Hepatocyte (in vitro differentiated cells): Measurements from ENCODE around the gene LRRC23. TPM values are rescaled to one million over a fixed set of nuclear protein-coding genes. Genes with fewer than 3 reads are reported as not detected.
A peak's percentile ranks its signal among the peaks of the same experiment; 100 is the strongest.

Experiments
- DNase-seq: peaks from one replicate; pipeline ENCODE4 v3.0.0-alpha.2; 2016; ENCODE audit warnings: low spot score
- H2AFZ ChIP-seq: fragments of 200-600 bp; sonication (generic); 2 replicates; pipeline ENCODE4 v1.6.0; 2016; ENCODE audit warnings: antibody characterized with exemption, mild to moderate bottlenecking
- H3K27ac ChIP-seq: fragments of 200-600 bp; sonication (generic); 2 replicates; pipeline ENCODE4 v1.5.1; 2016; ENCODE audit warnings: mild to moderate bottlenecking
- H3K27me3 ChIP-seq: fragments of 200-600 bp; sonication (generic); 2 replicates; pipeline ENCODE4 v1.6.1; 2016
- H3K36me3 ChIP-seq: fragments of 200-600 bp; sonication (generic); replicated peaks from 2 replicates; pipeline ENCODE4 v1.5.1; 2016; ENCODE audit warnings: low read depth; ENCODE audit not compliant: insufficient read depth
- H3K4me1 ChIP-seq: fragments of 200-600 bp; sonication (generic); 2 replicates; pipeline ENCODE4 v1.5.1; 2016; ENCODE audit warnings: mild to moderate bottlenecking, moderate library complexity; ENCODE audit not compliant: insufficient read depth
- H3K4me2 ChIP-seq: fragments of 200-600 bp; sonication (generic); 2 replicates; pipeline ENCODE4 v1.6.0; 2016
- H3K4me3 ChIP-seq: fragments of 200-600 bp; sonication (generic); 2 replicates; pipeline ENCODE4 v1.5.1; 2016; ENCODE audit warnings: mild to moderate bottlenecking
- H3K79me2 ChIP-seq: fragments of 200-600 bp; sonication (generic); 2 replicates; pipeline ENCODE4 v1.6.0; 2017; ENCODE audit warnings: mild to moderate bottlenecking
- H3K9me2 ChIP-seq: fragments of 200-600 bp; sonication (generic); replicated peaks from 2 replicates; pipeline ENCODE4 v1.6.0; 2017; ENCODE audit warnings: mild to moderate bottlenecking; ENCODE audit not compliant: insufficient read depth
- H3K9me3 ChIP-seq: fragments of 200-600 bp; sonication (generic); 2 replicates; pipeline ENCODE4 v1.5.1; 2016; ENCODE audit warnings: low read depth, mild to moderate bottlenecking
- H4K20me1 ChIP-seq: fragments of 200-600 bp; sonication (generic); 2 replicates; pipeline ENCODE4 v1.6.0; 2016; ENCODE audit warnings: mild to moderate bottlenecking; ENCODE audit not compliant: insufficient read depth, poor library complexity, severe bottlenecking
- EZH2 ChIP-seq: fragments of 200-600 bp; sonication (generic); IDR thresholded peaks from 2 replicates; pipeline ENCODE4 v1.6.1; 2016; ENCODE audit warnings: antibody characterized with exemption, mild to moderate bottlenecking, borderline replicate concordance
- EZH2phosphoT487 ChIP-seq: fragments of 200-600 bp; sonication (generic); IDR thresholded peaks from one replicate; pipeline ENCODE4 v1.6.1; 2018; ENCODE audit warnings: antibody characterized with exemption, mild to moderate bottlenecking, low read depth, moderate library complexity; ENCODE audit not compliant: unreplicated experiment, severe bottlenecking
- WGBS: methylation state at CpG from one replicate; pipeline ENCODE4 v1.1.6; 2016; ENCODE audit warnings: low lambda C conversion rate; ENCODE audit errors: missing lambda C conversion rate; 5-methylcytosine and 5-hydroxymethylcytosine counted together
- polyA plus RNA-seq: library from polyadenylated mRNA; unstranded; fragments of >200 nt; fragmentation: Nextera tagmentation; extraction: Ambion mirVana; gene quantifications from 2 replicates; pipeline ENCODE4 v1.2.1, GENCODE V29; 2016
- total RNA-seq: library from RNA; depleted of rRNA; stranded (reverse); fragments of >200 nt; gene quantifications from 2 replicates; pipeline ENCODE4 v1.2.3, GENCODE V29; 2014
- TF ChIP-seq, protein P1 (sequence below): fragments of 200-600 bp; sonication (generic); IDR thresholded peaks from 2 replicates; pipeline ENCODE4 v1.5.1; 2016; ENCODE audit warnings: antibody characterized with exemption, mild to moderate bottlenecking; ENCODE audit not compliant: poor library complexity

Gene LRRC23
- total and polyA plus RNA-seq, 2 experiments from 2014 or later: 8.2 to 12.9 TPM

DNA sequence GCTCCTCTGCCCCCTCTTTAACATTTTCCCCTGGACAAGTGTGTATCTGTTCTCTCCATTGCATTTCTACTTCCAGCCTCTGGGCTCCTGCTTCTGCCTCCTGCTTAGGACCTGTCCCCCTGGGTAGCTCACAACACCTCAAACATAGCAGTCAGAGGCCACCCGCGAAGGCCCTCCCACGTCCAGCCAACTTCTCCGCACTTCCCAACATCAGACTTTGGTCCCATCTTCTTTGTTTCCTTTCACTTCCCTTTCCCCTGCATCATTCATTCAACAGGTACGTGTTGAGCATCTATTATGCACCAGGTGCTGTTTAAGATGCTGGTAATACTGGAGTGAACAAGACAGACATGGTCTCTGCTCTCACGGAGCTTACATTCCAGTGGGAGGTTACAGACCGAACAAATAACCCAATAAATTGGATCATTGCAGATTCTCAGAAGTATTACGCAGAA is 42.3 kb downstream of the LRRC23 start:
- Histone ChIP-seq H3K27me3 (no peaks in the 10 kb centered on the region), H4K20me1 (no peaks in the 10 kb centered on the region), H2AFZ (peak overlapping the region; percentile 20), H3K36me3 (no peaks in the 10 kb centered on the region), H3K27ac (peak overlapping the region; percentile 71), H3K4me1 (peaks cover 19% of the 10 kb centered on the region), H3K9me2 (no peaks in the 10 kb centered on the region), H3K4me3 (peak overlapping the region; percentile 27), H3K79me2 (peaks cover 18% of the 10 kb centered on the region), H3K9me3 (no peaks in the 10 kb centered on the region), H3K4me2 (peak overlapping the region; percentile 77)
- no peak for DNase-seq
- no peak for TF ChIP-seq EZH2
- TF ChIP-seq EZH2phosphoT487: no peak
- TF ChIP-seq, protein P1, sequence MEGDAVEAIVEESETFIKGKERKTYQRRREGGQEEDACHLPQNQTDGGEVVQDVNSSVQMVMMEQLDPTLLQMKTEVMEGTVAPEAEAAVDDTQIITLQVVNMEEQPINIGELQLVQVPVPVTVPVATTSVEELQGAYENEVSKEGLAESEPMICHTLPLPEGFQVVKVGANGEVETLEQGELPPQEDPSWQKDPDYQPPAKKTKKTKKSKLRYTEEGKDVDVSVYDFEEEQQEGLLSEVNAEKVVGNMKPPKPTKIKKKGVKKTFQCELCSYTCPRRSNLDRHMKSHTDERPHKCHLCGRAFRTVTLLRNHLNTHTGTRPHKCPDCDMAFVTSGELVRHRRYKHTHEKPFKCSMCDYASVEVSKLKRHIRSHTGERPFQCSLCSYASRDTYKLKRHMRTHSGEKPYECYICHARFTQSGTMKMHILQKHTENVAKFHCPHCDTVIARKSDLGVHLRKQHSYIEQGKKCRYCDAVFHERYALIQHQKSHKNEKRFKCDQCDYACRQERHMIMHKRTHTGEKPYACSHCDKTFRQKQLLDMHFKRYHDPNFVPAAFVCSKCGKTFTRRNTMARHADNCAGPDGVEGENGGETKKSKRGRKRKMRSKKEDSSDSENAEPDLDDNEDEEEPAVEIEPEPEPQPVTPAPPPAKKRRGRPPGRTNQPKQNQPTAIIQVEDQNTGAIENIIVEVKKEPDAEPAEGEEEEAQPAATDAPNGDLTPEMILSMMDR: no peak
- 54% methylated on average over 8 of the region's 8 CpGs for WGBS

DNA sequence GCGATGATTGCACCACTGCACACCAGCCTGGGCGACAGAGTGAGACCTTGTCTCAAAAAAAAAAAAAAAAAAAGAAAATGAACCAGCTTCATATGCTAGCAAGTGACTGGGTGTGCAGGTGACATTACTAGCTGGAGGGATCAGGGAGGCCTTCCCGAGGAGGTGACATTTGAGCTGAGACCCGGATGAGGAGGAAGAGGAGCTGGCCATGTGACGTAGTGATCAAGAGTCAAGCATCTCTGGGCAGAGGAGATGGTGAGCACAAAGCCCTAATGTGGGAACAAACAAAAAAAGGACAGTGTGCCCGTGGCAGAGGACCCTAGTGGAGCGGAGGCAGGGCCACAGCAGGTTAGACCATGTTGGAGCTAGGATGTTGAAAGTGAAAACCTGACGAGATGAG is 43.0 kb downstream of the LRRC23 start:
- Histone ChIP-seq H3K9me3 (no peaks in the 10 kb centered on the region), H3K4me1 (peaks cover 19% of the 10 kb centered on the region), H4K20me1 (no peaks in the 10 kb centered on the region), H2AFZ (no peak overlapping the region), H3K4me2 (no peak overlapping the region), H3K79me2 (peaks cover 18% of the 10 kb centered on the region), H3K27ac (no peak overlapping the region), H3K9me2 (no peaks in the 10 kb centered on the region), H3K36me3 (no peaks in the 10 kb centered on the region), H3K4me3 (no peak overlapping the region), H3K27me3 (no peaks in the 10 kb centered on the region)
- no peak for DNase-seq
- no peak for TF ChIP-seq EZH2phosphoT487
- TF ChIP-seq, protein P1: no peak
- TF ChIP-seq EZH2: no peak
- 95% methylated on average over 8 of the region's 8 CpGs for WGBS

DNA sequence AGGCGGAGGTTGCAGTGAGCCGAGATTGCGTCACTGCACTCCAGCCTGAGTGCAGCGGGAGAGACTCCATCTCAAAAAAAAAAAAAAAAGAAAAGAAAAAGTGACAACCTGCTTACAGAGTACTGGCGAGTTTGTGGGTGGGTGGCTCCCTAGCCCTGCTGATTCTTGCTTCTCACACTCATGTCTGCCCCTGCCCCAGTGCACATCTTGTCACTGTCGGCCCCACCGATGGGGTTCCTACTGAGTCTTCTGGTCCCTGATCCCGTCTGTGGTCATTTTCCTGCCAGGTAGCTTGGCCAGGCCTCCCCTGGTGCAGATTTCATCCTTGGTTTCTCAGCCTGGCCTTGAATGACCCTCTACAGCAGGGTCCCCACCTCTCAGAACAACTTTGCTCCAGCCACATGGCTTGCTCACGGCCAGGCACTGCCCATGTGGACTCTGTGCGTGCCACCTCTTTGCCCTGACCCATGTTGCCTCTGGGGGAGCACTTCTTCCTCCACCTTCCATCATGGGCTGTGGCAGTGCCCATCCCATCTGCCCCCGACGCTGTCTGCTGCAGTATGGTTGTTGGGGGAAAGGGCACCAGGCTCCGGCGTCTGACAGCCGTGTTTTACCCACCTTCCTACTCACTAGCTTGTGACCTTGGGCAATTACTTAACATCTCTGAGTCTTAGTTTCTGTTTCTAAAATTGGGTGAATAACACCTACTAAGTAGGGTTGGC is 44.4 kb downstream of the LRRC23 start:
- Histone ChIP-seq H3K27ac (no peak overlapping the region), H3K79me2 (peaks cover 18% of the 10 kb centered on the region), H3K4me2 (no peak overlapping the region), H3K9me2 (no peaks in the 10 kb centered on the region), H4K20me1 (no peaks in the 10 kb centered on the region), H3K4me1 (peaks cover 17% of the 10 kb centered on the region), H3K27me3 (no peaks in the 10 kb centered on the region), H3K9me3 (no peaks in the 10 kb centered on the region), H2AFZ (no peak overlapping the region), H3K36me3 (no peaks in the 10 kb centered on the region), H3K4me3 (no peak overlapping the region)
- WGBS: 95% methylated on average over 15 of the region's 15 CpGs
- no peak for DNase-seq
- TF ChIP-seq EZH2phosphoT487: no peak
- TF ChIP-seq, protein P1: no peak
- TF ChIP-seq EZH2: no peak
